HG03378 (cell line): Measurements from ENCODE around the gene KIF19.

Experiments used
- ATAC-seq: cut with Tn5 transposase; IDR thresholded peaks from one replicate; pipeline ENCODE4 v1.9.1; 2021; ENCODE audit warnings: mild to moderate bottlenecking, moderate library complexity; ENCODE audit not compliant: unreplicated experiment

The KIF19 gene

DNA sequence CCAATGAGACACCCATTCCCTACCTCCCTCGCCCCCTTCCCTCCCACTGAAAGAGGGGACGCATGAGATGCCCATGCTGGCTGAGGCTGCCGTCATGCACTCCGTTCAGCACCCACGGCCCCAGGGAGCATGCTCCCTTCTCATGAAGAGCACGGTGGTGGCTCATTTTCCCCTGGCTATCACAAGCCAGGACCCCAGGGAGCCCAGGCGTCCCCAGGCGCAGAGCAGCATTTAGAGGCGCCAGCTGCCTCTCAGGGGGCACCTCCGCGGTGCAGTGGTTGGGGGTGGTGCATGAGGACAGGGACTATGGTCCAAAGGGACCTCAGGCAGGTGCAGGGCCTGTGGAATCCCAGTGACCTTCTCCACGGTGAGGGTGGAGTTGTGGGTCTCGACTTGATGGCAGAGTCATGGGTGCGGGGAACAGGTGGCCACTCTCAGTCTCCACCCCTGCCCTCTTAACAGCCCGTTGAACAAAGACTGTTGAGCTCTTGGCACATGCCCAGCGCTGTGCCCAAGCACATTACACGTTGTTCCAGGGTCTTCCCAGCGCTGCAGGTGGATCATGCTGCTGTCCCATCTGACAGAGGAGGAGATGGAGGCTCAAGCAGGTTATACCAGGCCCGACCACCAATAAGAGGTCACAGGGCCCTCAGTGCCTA lies 13.6 kb downstream of the KIF19 start:
- ATAC-seq = no peak

DNA sequence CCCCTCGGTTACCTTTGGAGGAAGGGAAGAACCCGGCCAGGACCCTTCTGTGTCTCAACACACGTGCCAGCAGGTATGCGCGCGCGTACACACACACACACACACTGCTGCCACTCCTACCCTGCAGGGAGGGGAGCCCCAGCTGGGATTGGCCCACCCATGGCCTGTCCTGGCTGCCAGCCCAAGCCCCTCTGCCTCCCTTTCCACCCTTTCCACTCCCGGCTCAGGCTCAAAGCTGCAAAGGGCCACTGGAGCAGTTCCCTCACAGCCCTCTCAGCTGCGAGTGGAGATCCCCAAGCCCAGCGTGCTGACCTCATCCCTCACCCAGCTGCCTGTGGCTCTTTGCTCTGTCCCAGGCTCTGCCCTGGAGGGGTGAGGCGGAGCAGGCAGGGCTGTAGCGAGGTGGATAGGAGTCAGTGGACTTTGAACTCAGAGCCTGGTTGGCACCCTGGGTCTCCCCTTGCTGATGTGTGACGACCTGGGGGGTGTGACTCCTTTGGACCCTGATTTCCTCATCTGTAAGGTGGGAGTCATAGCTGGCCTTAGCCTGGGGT lies 14.5 kb downstream of the KIF19 start:
- no peak for ATAC-seq

DNA sequence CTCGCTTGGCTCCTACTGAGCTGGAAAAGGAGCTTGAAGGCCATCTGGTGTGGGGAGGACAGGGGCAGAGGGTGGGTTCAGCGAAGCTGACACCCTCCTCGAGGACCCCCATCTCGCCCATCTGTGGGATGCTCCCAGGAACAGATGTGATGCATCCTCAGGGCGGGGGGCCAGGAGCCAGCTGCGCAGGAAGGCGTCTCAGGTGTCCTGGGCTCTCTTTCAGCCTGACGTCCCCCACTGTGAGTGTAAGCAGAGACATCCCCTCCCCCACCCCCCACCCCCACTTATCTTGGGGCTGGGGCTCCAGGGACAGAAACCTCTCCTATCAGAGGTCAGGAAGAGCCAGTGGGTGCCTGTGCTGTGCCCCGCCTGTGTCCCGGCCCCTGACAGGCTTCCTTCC lies 16.2 kb downstream of the KIF19 start:
- no peak for ATAC-seq

DNA sequence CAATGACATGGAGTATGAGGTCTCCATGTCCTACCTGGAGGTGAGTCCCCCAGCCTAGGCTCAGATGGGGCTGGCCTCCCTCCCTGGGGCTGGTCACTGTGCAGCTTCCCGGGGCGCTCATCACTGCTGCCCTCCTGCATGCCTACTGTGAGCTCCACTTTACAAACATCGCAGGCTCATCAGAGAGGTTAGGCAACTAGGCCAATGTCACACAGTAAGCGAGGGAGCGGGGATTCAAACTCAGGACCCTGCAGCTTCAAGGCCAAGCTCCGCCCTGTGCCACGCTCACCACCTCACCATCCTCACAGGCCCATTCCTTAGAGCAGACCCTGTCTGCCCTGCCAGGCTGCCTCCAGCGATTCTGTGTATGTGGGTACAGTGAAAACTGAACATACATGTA lies 17.1 kb downstream of the KIF19 start:
- no peak for ATAC-seq

DNA sequence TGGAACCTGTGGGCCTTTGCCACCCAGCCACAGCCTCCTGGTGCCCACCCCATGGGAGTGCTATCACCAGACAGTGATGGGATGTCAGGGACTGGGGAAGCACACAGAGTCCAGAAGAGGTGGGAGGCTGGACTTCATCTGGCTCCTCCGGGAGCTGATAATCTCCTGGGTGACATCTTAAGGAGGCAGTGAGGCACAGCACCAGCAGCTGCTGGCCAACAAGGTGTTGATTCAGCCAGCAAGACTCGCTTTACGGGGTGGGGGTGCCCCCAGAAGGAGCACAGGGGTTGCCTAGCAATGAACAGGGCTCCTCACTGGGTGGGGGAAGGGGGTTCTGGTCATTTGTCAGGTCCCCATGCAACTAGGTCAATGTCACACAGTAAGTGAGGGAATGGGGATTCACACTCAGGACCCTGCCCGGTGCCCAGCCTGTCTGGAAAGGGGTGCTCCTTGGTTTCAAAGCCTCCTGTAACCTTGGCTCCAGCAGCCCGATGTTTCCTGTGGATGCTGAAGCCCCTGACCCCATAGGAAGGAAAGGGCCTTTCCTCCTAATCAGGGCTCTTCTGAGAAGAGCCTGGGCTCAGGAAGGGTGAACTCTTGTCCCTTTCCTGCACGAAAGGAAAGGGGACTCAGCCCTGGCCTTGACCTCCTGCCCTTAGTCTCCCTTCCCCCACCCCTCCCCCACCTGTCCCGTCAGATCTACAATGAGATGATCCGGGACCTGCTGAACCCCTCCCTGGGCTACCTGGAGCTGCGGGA lies 17.7 kb downstream of the KIF19 start:
- no peak for ATAC-seq

DNA sequence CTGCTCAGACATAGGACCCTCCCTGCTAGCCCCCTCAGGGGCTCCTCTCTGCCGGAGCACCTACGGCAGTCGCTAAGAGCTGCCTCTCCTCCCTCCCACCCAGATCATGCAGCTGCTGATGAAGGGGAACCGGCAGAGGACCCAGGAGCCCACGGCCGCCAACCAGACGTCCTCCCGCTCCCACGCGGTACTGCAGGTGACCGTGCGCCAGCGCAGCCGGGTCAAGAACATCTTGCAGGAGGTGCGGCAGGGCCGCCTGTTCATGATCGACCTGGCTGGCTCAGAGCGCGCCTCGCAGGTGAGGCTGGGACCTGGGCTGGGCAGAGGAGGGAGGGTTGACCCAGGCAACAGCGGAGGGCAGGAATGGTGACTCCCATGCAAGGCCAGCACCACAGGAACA lies 18.6 kb downstream of the KIF19 start:
- no peak for ATAC-seq

DNA sequence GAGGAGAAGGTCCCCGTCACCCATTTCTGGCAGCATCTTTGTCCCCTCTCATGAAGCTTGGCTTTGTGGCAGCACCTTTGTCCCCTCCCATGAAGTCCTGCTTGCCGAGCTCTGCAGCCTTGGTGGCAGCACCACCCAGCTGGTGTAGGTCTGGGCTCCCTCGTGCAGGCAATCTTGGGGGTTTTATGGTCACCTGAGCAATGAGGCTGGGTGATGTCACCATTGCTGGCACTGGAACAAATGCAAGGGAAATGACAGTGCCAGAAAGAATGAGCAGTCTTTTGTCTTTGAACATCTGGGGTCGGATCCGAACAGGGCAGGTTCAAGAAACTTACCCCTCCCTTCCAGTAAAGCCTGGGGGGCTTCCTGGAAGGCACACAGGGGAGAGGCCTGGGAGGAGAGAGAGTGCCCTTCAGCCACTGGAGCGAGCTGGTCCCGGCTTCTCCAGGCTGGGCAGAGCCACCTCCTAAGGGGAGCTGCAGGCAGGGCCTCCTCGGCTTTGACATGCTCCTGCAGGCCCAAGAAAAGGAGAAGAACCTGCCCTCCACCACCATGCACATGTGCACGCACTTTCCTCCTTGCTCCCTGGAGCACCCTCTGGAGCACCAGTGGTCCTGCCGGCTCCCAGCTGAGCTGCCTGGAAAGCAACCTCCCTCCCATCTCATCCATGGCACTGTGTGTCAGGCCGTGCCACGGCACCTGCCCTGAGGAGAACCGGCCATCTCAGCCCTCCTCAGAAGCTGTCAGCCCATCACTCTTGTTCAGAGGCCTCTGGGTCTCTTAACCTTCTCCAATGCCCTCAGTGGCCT lies 19.6 kb downstream of the KIF19 start:
- no peak for ATAC-seq

DNA sequence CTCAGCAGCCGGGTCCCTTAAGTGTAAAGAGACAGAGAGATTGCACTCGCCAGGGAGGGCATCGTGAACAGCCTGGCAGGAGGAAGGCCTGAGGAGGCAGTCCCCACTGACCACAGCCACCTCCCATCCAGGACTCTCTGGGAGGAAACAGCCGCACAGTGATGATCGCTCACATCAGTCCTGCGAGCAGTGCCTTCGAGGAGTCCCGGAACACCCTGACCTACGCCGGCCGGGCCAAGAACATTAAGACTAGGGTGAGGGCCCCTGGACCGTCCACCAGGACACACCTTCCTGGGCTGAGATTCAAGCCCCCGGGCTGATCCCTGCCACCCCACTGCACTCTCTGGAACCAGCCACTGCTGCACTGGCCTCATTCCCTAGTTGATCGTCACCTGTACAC lies 21.6 kb downstream of the KIF19 start:
- no peak for ATAC-seq

DNA sequence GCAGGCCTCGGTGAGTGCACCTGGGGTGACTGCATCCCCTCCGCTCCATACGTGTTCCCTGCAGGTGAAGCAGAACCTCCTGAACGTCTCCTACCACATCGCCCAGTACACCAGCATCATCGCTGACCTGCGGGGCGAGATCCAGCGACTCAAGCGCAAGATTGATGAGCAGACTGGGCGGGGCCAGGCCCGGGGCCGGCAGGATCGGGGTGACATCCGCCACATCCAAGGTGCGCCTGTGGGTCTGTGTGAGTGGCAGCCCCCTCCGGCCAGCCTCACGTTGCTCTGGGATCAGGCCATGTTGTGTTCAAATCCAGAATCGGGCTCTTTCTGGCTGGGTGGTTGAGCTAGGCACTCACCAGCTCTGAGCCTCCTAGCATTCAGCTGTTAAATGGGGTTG lies 23.1 kb downstream of the KIF19 start:
- ATAC-seq = no peak

DNA sequence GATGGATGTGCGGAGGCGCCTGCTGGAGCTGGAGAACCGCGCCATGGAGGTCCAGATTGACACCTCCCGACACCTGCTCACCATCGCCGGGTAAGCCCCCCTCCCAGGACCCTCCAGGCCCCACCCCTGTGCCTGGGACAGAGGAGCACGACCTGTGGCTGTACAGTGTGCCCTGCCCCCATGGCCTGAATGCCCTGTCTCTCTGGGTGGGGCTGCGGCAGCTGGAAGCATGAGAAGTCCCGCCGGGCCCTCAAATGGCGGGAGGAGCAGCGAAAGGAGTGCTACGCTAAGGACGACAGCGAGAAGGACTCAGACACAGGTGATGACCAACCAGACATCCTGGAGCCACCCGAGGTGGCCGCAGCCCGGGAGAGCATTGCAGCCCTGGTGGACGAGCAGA lies 24.5 kb downstream of the KIF19 start:
- no peak for ATAC-seq

DNA sequence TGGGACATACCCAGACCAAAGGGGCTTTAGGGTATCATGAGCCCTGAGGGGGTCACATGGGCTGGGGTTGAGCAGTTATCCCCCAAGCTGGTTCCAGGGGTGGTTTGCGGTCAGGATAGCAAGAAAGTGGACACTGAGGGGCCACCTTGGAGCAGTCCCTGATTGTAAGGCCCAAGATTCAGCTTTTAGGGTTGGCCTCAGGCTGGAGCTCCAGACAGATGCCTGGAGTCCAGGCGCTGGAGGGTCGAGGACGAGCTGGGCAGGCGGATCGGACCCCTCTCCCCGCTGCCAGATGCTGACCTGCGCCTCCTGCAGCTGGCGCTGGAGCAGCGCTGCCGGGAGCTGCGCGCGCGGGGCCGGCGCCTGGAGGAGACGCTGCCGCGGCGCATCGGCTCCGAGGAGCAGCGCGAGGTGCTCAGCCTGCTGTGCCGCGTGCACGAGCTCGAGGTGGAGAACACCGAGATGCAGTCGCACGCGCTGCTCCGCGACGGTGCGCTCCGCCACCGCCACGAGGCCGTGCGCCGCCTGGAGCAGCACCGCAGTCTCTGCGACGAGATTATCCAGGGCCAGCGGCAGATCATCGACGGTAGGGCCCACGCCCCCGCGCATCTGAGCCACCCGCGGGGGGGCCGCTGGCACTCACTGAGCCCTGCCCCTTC lies 25.7 kb downstream of the KIF19 start:
- ATAC-seq = no peak

DNA sequence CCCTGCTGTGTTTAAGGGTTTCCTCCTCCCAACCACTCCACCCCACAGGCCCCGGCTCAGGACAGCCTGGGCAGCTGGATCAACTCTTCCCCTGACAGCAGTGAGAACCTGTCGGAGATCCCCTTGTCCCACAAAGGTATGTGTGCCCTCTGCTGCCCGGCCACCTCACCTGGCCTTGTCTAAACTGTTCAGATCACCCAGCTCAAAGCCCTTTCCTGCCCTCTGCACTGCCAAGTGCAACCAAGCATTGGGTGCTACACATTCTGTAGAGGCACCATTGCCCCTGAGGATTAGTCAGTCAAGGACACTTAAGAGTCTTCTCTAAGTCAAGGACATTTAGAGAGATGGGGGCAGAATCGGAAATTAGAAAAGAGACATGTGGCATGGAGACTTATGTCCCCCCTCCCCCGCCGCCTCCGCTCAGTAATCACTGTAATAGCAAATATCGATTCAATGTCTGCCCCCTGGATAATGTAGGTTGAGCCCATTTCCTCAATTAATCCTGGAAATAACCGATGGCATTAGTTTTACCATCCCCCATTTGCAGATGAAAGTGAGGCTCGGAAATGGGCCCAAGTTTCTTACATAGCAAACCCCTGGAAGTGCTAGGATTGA lies 27.5 kb downstream of the KIF19 start:
- ATAC-seq = no peak

DNA sequence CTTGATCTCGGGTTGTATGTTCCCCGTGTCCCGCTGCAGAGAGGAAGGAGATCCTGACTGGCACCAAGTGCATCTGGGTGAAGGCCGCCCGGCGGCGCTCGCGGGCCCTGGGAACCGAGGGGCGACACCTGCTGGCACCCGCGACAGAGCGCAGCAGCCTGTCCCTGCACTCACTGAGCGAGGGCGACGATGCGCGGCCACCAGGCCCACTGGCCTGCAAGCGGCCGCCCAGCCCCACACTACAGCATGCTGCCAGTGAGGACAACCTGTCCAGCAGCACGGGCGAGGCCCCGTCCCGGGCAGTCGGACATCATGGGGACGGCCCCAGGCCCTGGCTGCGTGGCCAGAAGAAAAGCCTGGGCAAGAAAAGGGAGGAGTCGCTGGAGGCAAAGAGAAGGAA lies 28.1 kb downstream of the KIF19 start:
- ATAC-seq = no peak

DNA sequence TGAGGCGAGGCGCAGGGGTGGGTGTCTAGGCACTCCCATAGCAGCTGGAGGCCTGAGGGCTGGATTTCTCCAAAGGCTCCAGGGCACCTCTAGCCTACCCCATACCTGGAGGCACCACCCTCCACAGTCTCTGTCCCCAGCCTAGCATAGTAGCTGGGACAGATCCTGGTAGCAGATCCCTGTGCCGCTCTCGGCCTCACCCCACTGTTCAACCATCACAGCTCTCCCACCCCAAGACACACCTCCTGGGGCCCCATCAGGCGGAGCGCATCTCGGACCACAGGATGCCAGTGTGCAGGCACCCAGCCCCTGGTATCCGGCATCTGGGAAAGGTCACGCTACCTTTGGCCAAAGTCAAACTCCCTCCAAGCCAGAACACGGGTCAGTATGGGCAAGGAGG lies 28.5 kb downstream of the KIF19 start:
- no peak for ATAC-seq

DNA sequence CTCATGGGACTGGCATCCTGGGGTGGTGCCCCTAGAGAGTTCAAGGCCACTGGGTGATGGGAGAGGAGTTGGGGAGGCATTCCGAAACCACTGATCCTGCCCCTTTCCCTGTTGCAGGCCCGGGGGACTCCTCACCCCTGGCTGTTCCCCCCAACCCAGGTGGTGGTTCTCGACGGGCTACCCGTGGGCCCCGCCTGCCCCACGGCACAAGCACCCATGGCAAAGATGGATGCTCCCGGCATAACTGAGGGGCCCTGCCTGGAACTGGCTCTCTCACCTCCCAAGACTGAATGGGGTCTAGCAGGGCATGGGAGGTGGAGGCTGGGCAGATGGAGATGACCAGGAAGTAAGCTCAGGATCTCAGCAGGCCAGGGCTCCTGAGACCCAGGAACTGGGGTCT lies 29.0 kb downstream of the KIF19 start:
- ATAC-seq = no peak

DNA sequence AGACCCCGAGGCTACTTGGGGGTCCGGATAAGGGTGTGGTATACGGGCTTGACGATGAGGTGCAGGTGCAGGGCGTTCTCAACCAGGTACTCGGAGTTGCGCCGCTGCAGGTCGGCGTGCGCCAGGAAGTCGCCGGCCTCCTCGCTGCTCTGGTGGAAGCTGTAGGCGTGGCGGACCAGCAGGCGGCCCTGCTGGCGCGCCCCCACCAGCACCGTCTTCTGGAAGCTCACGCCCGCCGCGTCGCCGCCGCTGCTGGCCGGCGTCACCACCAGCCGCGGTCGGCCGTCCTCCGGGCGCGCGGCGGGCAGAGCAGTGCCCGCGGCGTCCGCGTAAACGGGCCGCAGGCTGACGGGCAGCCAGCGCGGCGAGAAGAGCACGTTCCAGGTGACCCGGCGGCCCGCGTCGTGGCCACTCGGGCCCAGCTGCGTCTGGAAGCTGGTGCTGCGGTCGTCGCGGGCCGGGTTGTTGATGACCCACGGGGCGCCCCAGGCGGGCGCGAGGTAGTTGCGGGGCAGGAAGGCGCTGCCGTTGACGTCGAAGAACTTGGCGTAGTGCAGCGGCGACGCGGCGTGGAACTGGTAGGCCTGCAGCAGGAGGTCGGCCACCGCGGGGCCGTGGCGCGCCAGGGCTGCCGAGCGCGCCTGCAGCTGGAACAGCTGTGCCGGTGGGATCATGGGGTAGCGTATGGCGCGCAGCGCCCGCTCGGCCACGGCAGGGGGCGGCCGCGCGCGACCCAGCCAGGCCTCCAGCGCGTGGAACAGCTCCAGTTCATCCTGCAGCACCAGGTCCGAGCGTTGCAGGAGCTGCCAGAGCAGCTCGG lies 30.8 kb downstream of the KIF19 start:
- ATAC-seq = no peak

DNA sequence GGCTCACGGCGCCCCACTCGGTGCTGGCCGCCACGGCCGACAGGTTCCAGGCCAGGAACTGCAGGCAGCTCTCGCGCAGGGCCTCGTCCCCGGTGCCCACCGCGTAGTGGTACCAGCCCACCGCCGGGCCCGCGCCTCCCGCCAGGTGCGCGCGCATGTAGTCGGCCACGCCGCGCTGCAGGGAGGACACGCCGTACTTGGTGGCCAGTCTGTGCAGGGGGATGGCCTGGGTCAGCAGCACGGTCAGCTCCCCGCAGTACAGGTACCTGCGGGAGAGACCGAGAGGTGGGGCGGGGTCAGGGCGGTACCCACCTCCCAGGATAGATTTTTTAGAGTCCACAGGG lies 31.4 kb downstream of the KIF19 start:
- no peak for ATAC-seq

DNA sequence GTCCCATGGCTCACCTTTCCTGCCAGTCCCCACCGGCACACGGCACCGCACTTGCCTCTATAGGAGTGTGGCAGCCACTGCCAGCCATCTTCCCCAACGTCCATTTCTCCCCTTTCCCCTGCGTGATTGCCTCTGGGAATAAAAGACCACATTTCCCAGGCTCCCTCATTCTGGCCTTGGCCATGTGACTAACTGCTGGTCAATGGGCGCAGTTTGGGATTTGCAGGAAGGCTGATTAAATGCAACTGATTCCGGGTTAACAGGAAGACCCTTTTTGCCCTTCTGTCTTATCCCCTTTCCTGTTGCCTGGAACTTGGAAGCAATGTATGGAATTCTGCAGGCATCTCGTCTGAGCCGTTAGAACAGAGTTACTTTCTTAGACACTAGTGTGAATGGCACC lies 32.7 kb downstream of the KIF19 start:
- no peak for ATAC-seq

DNA sequence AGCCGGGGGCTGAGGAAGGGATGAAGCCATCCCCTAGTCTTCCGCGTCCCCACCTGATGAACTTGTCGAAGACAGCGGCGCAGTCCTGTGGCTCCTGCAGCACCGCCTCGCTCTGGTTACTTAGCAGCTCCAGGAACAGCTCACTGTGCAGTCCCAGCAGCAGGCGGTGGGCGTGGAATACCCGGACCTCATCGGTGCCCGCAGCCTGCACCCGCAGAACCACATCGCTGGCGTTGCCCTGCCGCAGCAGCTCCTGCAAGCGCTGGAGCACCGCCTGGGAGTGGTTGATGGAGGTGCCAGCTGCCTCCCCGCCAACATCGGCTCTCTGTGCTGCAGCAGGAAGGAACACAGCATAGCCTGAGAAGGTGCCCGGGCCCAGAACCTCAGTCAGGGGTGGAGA lies 33.9 kb downstream of the KIF19 start:
- no peak for ATAC-seq

DNA sequence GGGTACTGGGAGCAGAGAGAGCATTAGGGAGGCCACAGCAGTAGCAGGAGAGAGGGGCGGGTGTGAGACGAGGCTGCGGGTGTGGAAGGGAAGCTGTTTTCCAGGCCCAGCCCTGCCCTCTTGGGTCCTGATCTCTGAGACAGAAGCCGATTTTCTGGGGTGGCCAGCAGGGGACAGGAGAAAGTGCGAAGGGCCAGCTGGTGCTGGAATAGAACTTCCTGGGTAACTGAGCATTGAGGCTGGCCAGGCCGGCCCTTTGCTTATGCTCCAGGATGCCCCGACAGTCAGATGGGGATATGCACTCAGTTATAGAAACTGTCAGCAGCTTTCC lies 34.8 kb downstream of the KIF19 start:
- ATAC-seq = no peak
